GM19240 (cell line): Measurements from ENCODE around the gene DBP.

Experiments
- DNase-seq: peaks from one replicate; pipeline ENCODE4 v3.0.0; 2011; ENCODE audit warnings: low spot score; ENCODE audit not compliant: insufficient read length

Gene DBP

DNA sequence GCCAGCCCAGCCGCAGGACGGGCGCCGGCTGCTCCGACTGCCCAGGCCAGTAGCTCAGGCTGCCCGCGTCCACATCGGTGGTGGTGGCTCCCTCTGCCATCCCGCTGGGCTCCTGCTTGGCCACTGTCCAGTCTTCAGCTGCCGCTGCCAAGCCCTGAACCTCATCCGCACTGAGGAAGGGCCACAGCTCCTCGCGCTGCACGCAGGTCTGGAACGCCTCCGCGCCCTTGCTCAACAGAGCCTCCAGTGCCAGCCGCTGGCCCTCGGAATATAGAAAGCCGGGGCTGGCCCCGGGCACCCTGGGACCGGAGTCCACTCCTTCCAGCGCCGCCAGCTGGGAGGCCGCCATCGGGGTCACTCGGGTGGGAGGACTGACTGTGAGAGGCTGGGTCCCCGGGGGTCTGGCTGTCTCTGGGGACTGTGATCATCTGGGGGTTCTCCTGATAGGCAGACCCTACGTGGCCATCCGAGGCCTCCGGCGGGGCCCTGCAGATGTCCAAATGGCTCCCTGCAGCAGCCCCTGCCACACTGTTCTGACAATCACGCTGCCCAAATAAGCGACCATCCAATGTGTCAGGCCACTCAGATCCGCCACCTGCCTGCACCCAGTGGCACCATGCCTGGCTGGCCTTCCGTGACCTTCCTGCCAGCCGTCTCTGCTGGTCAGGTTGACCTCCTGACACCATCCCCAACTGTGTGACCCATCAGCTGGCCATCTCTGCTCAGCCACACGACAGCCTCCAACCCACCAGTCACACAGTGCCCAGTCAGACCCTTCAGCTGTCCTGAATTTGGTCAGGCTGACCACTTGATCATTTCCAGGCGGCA, 23.9 kb downstream of the DBP start:
- no peak for DNase-seq

DNA sequence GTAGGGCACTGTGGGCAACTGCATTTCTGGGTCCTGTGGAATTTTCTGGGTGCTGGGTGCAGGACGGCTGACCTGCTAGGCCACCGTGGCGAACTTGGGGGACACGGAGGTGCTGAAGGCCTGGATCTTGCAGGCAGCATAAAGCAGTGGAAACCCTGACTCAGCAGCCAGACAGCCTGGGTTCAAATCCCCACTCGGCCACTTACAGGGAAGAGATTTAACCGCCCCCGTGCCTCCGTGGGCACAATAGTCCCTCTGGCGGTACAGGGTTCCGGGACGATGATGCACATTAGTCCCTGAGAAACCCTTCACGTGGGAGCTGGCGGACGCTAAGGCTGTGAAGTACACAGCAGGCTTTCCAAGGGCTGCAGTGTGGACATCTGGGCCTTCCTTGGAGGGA, 25.3 kb downstream of the DBP start:
- DNase-seq: no peak

GRCh38 chr19:48609571-48610108, 27.5 kb downstream of the DBP start:
- DNase-seq: no peak

DNA sequence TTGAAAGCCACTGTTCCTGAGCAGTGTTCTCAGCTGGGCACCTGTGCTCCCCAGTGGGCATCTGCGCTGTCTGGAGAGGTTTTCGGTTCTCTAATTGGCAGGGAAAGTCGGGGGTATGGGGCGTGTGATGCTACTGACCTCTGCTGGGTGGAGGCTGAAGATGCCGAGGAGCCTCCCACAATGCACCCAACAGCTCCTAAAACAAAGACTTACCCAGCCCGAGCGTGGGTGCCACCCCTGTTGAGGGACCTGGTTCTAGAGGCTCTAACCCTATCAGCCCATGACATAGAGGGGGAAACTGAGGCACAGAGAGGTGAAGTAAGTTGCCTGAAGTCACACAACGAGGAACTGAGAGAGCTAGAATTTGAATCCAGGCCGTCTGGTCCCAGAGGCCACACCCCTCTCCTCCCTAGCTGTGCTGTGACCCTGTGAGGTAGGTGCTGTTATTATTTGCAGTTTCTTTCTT, 28.3 kb downstream of the DBP start:
- peak; percentile 59 for DNase-seq

DNA sequence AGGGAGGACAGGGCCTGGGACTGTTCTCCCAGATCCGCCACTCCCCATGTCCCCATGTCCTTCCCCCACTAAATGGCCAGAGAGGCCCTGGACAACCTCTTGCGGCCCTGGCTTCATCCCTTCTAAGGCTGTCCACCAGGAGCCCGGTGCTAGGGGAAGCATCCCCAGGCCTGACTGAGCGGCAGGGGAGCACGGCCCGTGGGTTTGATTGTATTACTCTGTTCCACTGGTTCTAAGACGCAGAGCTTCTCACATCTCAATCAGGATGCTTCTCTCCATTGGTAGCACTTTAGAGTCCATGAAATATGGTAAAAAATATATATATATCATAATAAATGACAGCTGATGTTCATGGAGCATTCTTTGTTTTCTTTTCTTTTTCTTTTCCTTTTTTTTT, 29.8 kb downstream of the DBP start:
- DNase-seq: no peak

- DNase-seq: no peak
These were observed 30.5 kb downstream of the DBP start, which contains the start of gene SPACA4 for GRCh38 chr19:48606463-48607358. Gene SPACA4 (plus strand): TSS chr19:48606742. CDS start chr19:48606979, 237 bp downstream.

- no peak for DNase-seq
These were observed 33.3 kb downstream of the DBP start for GRCh38 chr19:48603850-48604249.

DNA sequence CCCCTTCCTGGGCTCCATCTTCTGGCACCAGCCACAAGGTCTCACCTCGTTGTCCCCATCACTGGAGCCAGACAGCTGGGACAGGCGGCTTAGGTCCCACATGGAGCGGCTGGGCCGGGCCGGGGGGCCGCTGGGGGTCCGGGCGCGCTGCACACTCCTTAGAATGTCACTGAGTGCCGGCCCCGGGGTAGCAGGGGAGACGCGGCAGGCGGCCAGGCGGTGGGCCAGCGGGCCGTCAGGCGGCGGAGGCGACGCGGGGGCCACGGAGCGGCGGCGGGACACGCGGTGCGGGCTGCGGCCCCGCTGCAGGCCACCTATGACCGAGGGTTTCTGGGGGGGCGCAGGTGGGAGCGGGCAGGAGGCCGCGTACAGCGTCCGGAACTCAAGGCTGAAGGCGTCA, 33.7 kb downstream of the DBP start:
- no peak for DNase-seq

- DNase-seq: no peak
These were observed 34.2 kb downstream of the DBP start for GRCh38 chr19:48603001-48603400.

DNA sequence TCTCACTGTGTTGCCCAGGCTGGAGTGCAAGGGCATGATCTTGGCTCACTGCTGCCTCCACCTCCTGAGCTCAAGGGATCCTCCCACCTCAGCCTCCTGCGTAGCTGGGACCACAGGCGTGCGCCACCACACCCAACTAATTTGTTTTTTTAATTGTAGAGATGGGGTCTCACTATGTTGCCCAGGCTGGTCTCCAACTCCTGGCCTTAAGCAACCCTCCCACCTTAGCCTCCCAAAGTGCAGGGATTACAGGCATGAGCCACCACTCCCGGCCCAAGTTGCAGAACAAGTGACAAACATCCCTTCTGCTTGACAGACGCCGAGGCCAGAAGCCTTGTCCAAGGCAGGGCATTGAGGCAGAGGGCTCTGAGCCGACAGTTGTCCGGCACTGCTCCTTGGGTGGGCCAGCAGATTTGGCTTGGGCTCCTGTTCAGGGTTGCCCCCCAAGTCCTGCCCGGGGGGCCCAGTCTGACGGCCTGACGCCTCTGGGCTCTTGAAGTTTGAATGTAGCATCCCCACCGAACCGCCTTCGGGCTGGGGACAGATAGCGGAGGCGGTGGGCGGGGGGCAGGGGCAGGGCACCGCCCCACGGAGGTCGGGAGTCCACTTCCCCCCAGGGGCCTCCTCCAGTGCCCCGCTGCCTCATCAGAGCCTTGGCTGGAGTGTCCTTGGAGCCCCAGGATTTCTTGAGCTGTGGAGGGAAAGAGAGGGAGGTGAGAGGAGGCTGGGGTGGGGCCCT, 36.3 kb downstream of the DBP start:
- DNase-seq: no peak

DNA sequence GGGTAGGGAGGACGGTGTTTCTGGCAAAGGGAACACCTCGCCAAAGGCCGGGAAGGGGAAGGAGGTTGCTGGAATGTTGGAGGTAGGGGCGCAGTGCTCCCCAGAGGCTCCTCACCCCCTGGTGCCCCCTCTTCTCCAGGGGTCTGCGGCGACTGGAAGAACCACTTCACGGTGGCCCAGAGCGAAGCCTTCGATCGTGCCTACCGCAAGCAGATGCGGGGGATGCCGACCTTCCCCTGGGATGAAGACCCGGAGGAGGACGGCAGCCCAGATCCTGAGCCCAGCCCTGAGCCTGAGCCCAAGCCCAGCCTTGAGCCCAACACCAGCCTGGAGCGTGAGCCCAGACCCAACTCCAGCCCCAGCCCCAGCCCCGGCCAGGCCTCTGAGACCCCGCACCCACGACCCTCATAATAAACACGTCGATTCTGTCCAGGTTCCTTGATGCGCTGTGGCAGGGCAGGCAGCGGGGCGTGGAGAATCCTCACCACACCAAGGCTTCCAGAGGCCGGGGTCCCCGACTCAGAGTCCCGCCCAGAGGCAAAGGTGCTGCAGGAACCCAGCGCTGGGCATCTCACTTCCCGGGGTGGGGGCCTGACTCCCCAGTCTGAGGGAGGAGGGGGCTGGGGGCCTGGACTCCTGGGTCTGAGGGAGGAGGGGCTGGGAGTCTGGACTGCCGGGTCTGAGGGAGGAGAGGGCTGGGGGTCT, 38.0 kb downstream of the DBP start:
- no peak for DNase-seq

DNA sequence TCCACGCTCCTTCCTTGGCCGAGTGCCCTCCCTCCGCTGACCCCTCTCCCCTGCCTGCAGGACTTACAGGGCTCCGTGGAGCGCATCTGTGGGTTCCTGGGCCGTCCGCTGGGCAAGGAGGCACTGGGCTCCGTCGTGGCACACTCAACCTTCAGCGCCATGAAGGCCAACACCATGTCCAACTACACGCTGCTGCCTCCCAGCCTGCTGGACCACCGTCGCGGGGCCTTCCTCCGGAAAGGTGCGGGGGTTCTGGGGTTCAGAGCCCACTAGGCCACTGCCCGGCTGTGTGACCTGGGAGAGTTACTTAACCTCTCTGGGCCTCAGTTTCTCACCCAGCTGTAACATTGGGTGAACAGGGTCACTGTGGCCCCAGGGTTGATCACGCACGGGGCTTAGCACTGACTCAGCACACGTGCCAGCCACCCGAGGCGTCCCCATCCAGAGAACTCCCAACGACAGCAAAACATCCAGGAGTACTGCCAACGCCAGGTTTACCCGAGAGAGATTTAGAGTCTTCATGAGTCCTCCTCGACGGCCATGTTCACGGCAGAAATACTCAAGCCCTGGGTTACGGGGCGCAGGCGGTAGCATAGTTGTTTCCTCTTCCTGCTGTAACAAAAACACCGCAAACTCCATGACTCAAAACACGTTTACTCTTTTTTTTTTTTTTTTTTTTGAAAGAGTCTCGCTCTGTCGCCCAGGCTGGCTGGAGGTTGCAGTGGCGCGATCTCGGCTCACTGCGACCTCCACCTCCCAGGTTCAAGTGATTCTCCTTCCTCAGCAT, 40.3 kb downstream of the DBP start:
- no peak for DNase-seq

DNA sequence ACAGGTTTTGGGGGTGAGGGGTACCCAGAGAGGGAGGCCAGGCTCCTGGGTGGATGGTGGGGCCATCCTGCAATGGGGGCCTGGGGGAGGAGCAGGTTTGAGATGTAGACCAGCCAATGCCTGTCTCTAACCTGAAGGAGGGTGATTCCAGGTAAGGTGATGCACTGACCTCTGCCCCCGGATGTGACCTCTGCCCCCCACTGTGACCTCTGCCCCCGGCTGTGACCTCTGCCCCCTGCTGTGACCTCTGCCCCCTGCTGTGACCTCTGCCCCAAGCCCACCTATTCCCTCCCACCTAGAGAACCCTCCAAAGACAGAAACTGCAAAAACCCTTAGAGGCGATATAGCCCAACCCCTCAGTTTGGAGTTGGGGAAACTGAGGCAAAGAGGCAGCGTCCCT, 40.9 kb downstream of the DBP start:
- no peak for DNase-seq

GRCh38 chr19:48595833-48596232, 41.3 kb downstream of the DBP start:
- DNase-seq: no peak

DNA sequence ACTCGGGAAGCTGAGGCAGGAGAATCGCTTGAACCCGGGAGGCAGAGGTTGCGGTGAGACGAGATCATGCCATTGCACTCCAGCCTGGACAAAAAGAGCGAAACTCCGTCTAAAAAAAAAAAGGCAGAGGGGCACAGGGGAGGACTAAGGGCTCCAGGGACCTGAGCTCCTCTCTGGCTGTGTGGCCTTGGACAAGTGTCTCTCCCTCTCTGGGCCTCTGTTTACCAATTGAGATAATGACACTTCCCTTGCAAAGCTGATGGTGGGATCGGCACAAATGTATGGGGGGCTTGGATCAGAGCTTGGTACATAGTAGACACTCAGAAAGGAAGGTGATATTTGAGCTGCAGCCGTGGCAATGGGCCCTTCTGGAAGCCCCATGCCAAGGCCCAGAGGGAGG, 42.0 kb downstream of the DBP start:
- no peak for DNase-seq

DNA sequence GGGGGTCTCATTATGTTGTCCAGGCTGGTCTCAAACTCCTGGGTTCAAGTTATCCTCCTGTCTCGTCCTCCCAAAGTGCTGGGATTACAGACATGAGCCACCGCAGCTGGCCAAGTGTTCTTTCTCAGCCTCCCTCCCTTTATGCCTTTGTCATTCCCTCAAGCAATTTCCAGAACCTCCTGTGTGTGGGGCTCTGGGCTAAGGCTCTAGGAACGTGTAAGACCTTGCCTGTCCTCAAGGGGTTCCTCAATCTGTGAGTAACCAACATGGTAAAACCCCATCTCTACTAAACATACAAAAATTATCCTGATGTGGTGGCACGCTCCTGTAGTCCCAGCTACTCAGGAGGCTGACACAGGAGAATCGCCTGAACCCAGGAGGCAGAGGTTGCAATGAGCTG, 46.2 kb downstream of the DBP start:
- no peak for DNase-seq

DNA sequence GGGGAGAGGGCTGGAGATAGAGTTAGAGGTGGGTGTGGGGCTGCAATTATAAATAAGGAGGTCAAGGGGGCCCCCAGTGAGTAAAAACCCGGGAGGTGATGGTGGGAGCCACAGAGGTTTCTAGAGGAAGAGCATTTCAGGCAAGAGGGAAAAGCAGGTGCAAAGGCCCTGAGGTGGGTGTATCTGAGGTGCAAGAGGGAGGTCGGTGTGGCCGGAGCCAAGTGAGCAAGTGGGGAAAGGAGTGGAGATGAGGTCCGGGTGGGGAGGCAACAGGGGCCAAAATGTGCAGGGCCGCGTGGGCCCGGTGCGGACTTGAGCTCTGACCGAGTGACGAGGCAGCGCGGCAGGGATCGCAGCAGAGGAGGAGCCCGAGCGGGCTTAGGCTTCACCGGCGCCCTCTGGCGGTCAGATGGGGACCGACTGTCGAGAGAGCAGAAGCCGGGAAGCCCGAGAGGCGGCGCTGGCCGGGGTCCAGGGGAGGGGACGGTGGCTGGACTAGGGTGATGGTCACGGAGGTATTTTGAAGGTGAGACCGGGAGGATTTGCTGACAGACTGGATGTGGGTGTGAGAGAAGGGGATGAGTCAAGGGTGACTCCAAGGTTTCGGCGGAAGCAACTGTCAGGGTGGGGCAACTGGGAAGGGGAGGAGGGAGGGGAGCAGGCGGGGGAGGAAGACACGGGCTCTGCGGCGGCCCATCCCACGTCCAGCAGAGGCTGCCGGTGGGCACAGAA, 48.3 kb downstream of the DBP start:
- DNase-seq: peak; percentile 81

GRCh38 chr19:48587387-48587786, 49.8 kb downstream of the DBP start:
- DNase-seq: no peak

DNA sequence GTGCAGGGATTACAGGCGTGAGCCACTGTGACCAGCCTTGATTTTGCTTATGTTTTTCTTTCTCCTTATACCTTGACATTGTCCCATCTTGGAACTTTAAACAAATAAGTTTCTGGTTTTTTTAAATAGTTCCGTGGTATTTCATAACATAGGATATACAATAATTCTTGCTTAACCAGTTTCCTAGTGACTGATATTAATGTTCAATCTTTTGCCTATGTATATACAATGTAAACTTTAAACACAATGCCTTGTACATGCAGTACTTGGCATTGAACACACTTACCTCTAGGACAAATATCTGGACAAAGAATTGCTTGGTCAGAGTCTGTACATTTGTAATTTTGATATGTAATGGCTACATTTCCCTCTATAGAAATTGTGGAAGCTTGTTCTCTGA, 55.0 kb downstream of the DBP start:
- no peak for DNase-seq
